HepG2 (cell line): ENCODE measurements around the gene VPS9D1. TPM values are rescaled to one million over a fixed set of nuclear protein-coding genes. Genes with fewer than 3 reads are reported as not detected.
A peak's percentile ranks its signal among the peaks of the same experiment; 100 is the strongest.

ENCODE experiments used
- CBFB ChIP-seq: sonication (generic); formaldehyde crosslinking; IDR thresholded peaks from 2 replicates; pipeline ENCODE4 v1.4.0; 2020; ENCODE audit warnings: missing genetic modification reagents
- CHD2 ChIP-seq: IDR thresholded peaks from 2 replicates; pipeline ENCODE4 v1.6.1; 2011; ENCODE audit warnings: low read depth, low read length, improper control_type of control experiment
- DNMT1 ChIP-seq: sonication (generic); formaldehyde crosslinking; IDR thresholded peaks from 2 replicates; pipeline ENCODE4 v1.5.1; 2020; ENCODE audit warnings: mild to moderate bottlenecking, missing genetic modification reagents
- FOXK2 ChIP-seq: fragments of 450-650 bp; IDR thresholded peaks from 2 replicates; pipeline ENCODE4 v1.6.1; 2016
- HNRNPL ChIP-seq: fragments of 200-400 bp; formaldehyde crosslinking; IDR thresholded peaks from 2 replicates; pipeline ENCODE4 v1.6.1; 2017; ENCODE audit warnings: mild to moderate bottlenecking, low read depth, low read length
- MLLT10 ChIP-seq: sonication (generic); formaldehyde crosslinking; IDR thresholded peaks from 2 replicates; pipeline ENCODE4 v1.4.0; 2020; ENCODE audit warnings: missing genetic modification reagents
- PHF20 ChIP-seq: sonication (generic); formaldehyde crosslinking; IDR thresholded peaks from 2 replicates; pipeline ENCODE4 v1.5.0; 2020; ENCODE audit warnings: mild to moderate bottlenecking, missing genetic modification reagents
- SCMH1 ChIP-seq: sonication (generic); formaldehyde crosslinking; IDR thresholded peaks from 2 replicates; pipeline ENCODE4 v1.9.0; 2021; ENCODE audit warnings: missing genetic modification reagents, mild to moderate bottlenecking, borderline replicate concordance
- SP2 ChIP-seq: sonication (generic); formaldehyde crosslinking; IDR thresholded peaks from 2 replicates; pipeline ENCODE4 v1.5.1; 2020; ENCODE audit warnings: mild to moderate bottlenecking, missing genetic modification reagents
- ZFAT ChIP-seq: sonication (generic); formaldehyde crosslinking; conservative IDR thresholded peaks from 2 replicates; pipeline ENCODE4 v1.8.1; 2023; ENCODE audit warnings: missing genetic modification reagents, inconsistent platforms
- ZNF263 ChIP-seq: sonication (generic); formaldehyde crosslinking; IDR thresholded peaks from 2 replicates; pipeline ENCODE4 v1.4.0; 2020; ENCODE audit warnings: missing genetic modification reagents
- ZNF563 ChIP-seq: sonication (generic); formaldehyde crosslinking; IDR thresholded peaks from 2 replicates; pipeline ENCODE4 v1.8.0; 2022; ENCODE audit warnings: mild to moderate bottlenecking, moderate library complexity, missing genetic modification reagents
- ZNF607 ChIP-seq: sonication (generic); formaldehyde crosslinking; IDR thresholded peaks from 2 replicates; pipeline ENCODE4 v1.5.1; 2020; ENCODE audit warnings: missing genetic modification reagents, mild to moderate bottlenecking, borderline replicate concordance
- ZNF639 ChIP-seq: conservative IDR thresholded peaks from 2 replicates; pipeline ENCODE4 v1.6.1; 2018; ENCODE audit warnings: missing genetic modification reagents
- ZSCAN5A ChIP-seq: sonication (generic); formaldehyde crosslinking; IDR thresholded peaks from 2 replicates; pipeline ENCODE4 v1.8.0; 2022; ENCODE audit warnings: mild to moderate bottlenecking, missing genetic modification reagents, borderline replicate concordance
- polyA plus RNA-seq, 8 experiments: library from polyadenylated mRNA; depleted of rRNA in 3 of 8; stranded (reverse) in 7 of 8; unstranded in 1 of 8; fragments of >200 nt; fragmentation: Illumina TruSeq in 4 of 8; extraction: Trizol in 4 of 8; gene quantifications; 2 replicates each; pipeline versions ENCODE4 v1.2.1 to v1.2.3, GENCODE V29; 2011 to 2016; ENCODE audit warnings: low read depth in 4 of 8, missing spikeins in 1 of 8, mixed read lengths in 1 of 8; ENCODE audit not compliant: insufficient read depth in 1 of 8
- total RNA-seq, 5 experiments: library from RNA; depleted of rRNA; stranded (reverse); fragments of >200 nt; fragmentation: Illumina TruSeq; extraction: Trizol; gene quantifications; 2 replicates each; pipeline ENCODE4 v1.2.3, GENCODE V29; 2016; ENCODE audit warnings: low read depth in 1 of 5
- TF ChIP-seq, protein P1 (sequence below): sonication (generic); formaldehyde crosslinking; IDR thresholded peaks from 2 replicates; pipeline ENCODE4 v1.9.0; 2022; ENCODE audit warnings: low read depth, missing genetic modification reagents
- TF ChIP-seq, protein P2 (sequence below): sonication (generic); formaldehyde crosslinking; IDR thresholded peaks from 2 replicates; pipeline ENCODE4 v1.4.0; 2020; ENCODE audit warnings: missing genetic modification reagents
- TF ChIP-seq, protein P3 (sequence below): IDR thresholded peaks from 2 replicates; pipeline ENCODE4 v1.6.1; 2016; ENCODE audit warnings: missing biosample characterization, missing genetic modification reagents, low read depth

The VPS9D1 gene
- total and polyA plus RNA-seq, 2 of the 13 experiments (the other 11 are each of a cell fraction or from before 2014, with no cell fraction given) = 10.1 to 13.2 TPM

- peak; percentile 98; the same call in 1 of the 2 replicates for TF ChIP-seq ZSCAN5A (CRISPR knock-in tag)
- TF ChIP-seq FOXK2 = peak; percentile 99
- TF ChIP-seq CHD2 = peak; percentile 70
- TF ChIP-seq HNRNPL = peak; percentile 94
- TF ChIP-seq ZNF263 (CRISPR knock-in tag) = peak; percentile 86
- TF ChIP-seq SP2 (CRISPR knock-in tag) = 0 out of 2 replicates have a peak, but pooled peaks have one; percentile 25
- peak; percentile 83; the same call in 1 of the 2 replicates for TF ChIP-seq ZNF639 (CRISPR knock-in tag)
- peak; percentile 71; the same call in 1 of the 2 replicates for TF ChIP-seq CBFB (CRISPR knock-in tag)
- TF ChIP-seq PHF20 (CRISPR knock-in tag) = peak; percentile 74; the same call in 1 of the 2 replicates
- peak; percentile 79; the same call in 1 of the 2 replicates for TF ChIP-seq DNMT1
- TF ChIP-seq ZNF607 (CRISPR knock-in tag) = peak; percentile 99; the same call in 1 of the 2 replicates
- no peak for TF ChIP-seq MLLT10 (CRISPR knock-in tag)
- 0 out of 2 replicates have a peak, but pooled peaks have one; percentile 61 for TF ChIP-seq ZFAT (CRISPR knock-in tag)
- TF ChIP-seq SCMH1 (CRISPR knock-in tag) = no peak
- TF ChIP-seq ZNF563 (CRISPR knock-in tag) = peak; percentile 94; the same call in 1 of the 2 replicates
- TF ChIP-seq, protein P1, sequence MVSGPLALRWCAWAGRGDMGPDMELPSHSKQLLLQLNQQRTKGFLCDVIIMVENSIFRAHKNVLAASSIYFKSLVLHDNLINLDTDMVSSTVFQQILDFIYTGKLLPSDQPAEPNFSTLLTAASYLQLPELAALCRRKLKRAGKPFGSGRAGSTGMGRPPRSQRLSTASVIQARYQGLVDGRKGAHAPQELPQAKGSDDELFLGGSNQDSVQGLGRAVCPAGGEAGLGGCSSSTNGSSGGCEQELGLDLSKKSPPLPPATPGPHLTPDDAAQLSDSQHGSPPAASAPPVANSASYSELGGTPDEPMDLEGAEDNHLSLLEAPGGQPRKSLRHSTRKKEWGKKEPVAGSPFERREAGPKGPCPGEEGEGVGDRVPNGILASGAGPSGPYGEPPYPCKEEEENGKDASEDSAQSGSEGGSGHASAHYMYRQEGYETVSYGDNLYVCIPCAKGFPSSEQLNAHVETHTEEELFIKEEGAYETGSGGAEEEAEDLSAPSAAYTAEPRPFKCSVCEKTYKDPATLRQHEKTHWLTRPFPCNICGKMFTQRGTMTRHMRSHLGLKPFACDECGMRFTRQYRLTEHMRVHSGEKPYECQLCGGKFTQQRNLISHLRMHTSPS (CRISPR knock-in tag) = peak; percentile 95
- TF ChIP-seq, protein P2, sequence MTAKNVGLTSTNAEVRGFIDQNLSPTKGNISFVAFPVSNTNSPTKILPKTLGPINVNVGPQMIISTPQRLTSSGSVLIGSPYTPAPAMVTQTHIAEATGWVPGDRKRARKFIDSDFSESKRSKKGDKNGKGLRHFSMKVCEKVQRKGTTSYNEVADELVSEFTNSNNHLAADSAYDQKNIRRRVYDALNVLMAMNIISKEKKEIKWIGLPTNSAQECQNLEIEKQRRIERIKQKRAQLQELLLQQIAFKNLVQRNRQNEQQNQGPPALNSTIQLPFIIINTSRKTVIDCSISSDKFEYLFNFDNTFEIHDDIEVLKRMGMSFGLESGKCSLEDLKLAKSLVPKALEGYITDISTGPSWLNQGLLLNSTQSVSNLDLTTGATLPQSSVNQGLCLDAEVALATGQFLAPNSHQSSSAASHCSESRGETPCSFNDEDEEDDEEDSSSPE (CRISPR knock-in tag) = peak; percentile 94
- TF ChIP-seq, protein P3, sequence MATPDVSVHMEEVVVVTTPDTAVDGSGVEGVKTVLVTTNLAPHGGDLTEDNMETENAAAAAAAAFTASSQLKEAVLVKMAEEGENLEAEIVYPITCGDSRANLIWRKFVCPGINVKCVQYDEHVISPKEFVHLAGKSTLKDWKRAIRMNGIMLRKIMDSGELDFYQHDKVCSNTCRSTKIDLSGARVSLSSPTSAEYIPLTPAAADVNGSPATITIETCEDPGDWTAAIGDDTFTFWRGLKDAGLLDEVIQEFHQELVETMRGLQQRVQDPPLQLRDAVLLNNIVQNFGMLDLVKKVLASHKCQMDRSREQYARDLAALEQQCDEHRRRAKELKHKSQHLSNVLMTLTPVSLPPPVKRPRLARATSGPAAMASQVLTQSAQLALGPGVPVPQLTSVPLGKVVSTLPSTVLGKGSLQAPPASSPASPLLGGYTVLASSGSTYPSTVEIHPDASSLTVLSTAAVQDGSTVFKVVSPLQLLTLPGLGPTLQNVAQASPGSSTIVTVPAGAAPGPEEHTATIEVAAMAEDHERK (CRISPR knock-in tag) = 0 out of 2 replicates have a peak, but pooled peaks have one; percentile 11
Observed at GRCh38 chr16:89687092-89687940, 33.4 kb downstream of the VPS9D1 start (continued).
